A549 (cell line): Measurements from ENCODE around the gene KIF5A. TPM values are rescaled to one million over a fixed set of nuclear protein-coding genes. Genes with fewer than 3 reads are reported as not detected.

ENCODE experiments used
- ATAC-seq, 2 experiments: fragments of 200-7000 bp in 1 of 2; fragments of >200 bp in 1 of 2; cut with Nextera tagmentation in 1 of 2; cut with Tn5 transposase in 1 of 2; 3 replicates each; pipeline versions ENCODE4 v1.8.0 to v1.9.1; 2018 to 2020; ENCODE audit warnings: mild to moderate bottlenecking in 1 of 2, moderate library complexity in 1 of 2
- CTCF ChIA-PET: fragments of 300-600 bp; sonication (Branson Sonifier 250); formaldehyde crosslinking; extraction: SDS; loops from one replicate; lab custom pipeline; 2021; ENCODE audit warnings: antibody characterized with exemption, inconsistent platforms; lab: Yijun Ruan, JAX
- POLR2A ChIA-PET: fragments of 350-600 bp; formaldehyde crosslinking; extraction: SDS; loops from one replicate; lab custom pipeline; 2021; ENCODE audit warnings: antibody characterized with exemption, inconsistent platforms; lab: Yijun Ruan, JAX
- DNase-seq, 2 experiments: peaks; one replicate each; pipeline versions ENCODE4 v3.0.0 to v3.0.0-alpha.2; 2011 to 2016; ENCODE audit warnings: low read depth in 1 of 2, low spot score in 1 of 2
- FAIRE-seq: peaks from 2 replicates; lab custom pipeline; 2011; peaks lifted over from hg19 to GRCh38; lab: Jason Lieb, UNC
- H3K27ac ChIP-seq, 2 experiments: fragments of >200 bp; sonication (Bioruptor Twin); formaldehyde crosslinking; 3 replicates each; pipeline ENCODE4 v1.5.1; 2016 to 2017
- H3K4me1 ChIP-seq: fragments of >200 bp; sonication (Bioruptor Twin); formaldehyde crosslinking; 3 replicates; pipeline ENCODE4 v1.6.1; 2016
- H3K4me2 ChIP-seq: fragments of >200 bp; sonication (Bioruptor Twin); formaldehyde crosslinking; 3 replicates; pipeline ENCODE4 v1.6.1; 2016
- H3K4me3 ChIP-seq: fragments of >200 bp; sonication (Bioruptor Twin); formaldehyde crosslinking; 3 replicates; pipeline ENCODE4 v1.5.1; 2016
- H3K9me3 ChIP-seq: fragments of >200 bp; sonication (Bioruptor Twin); formaldehyde crosslinking; 3 replicates; pipeline ENCODE4 v1.6.1; 2016
- BCL3 ChIP-seq: fragments of >200 bp; sonication (Bioruptor Twin); formaldehyde crosslinking; IDR thresholded peaks from 3 replicates; pipeline ENCODE4 v1.6.1; 2016
- CBX2 ChIP-seq: fragments of 200-600 bp; sonication (generic); IDR thresholded peaks from 2 replicates; pipeline ENCODE4 v1.6.1; 2016; ENCODE audit warnings: low read depth, mild to moderate bottlenecking, borderline replicate concordance
- CBX8 ChIP-seq: fragments of 200-600 bp; sonication (generic); IDR thresholded peaks from 2 replicates; pipeline ENCODE4 v1.6.1; 2016
- FOXS1 ChIP-seq: fragments of 250-450 bp; sonication (Bioruptor Pico); IDR thresholded peaks from 2 replicates; pipeline ENCODE4 v1.5.0; 2020; ENCODE audit warnings: mild to moderate bottlenecking, moderate library complexity
- HDAC2 ChIP-seq: fragments of 200-600 bp; sonication (generic); IDR thresholded peaks from 2 replicates; pipeline ENCODE4 v1.6.1; 2016
- HEYL ChIP-seq: fragments of 250-450 bp; sonication (Bioruptor Pico); IDR thresholded peaks from 2 replicates; pipeline ENCODE4 v1.8.0; 2021; ENCODE audit warnings: mild to moderate bottlenecking, moderate library complexity
- HMGXB4 ChIP-seq: fragments of 250-450 bp; sonication (Bioruptor Pico); IDR thresholded peaks from 2 replicates; pipeline ENCODE4 v1.5.0; 2021; ENCODE audit warnings: mild to moderate bottlenecking, moderate library complexity, borderline replicate concordance
- HOXA7 ChIP-seq: fragments of 250-450 bp; sonication (Bioruptor Pico); IDR thresholded peaks from 2 replicates; pipeline ENCODE4 v1.5.0; 2020; ENCODE audit warnings: mild to moderate bottlenecking, moderate library complexity
- HOXB5 ChIP-seq: fragments of 250-450 bp; sonication (Bioruptor Pico); IDR thresholded peaks from 2 replicates; pipeline ENCODE4 v1.5.0; 2020; ENCODE audit warnings: mild to moderate bottlenecking, moderate library complexity
- MAFK ChIP-seq: fragments of 450-650 bp; IDR thresholded peaks from 2 replicates; pipeline ENCODE4 v1.6.1; 2014; ENCODE audit not compliant: partially characterized antibody
- NFE2L2 ChIP-seq: fragments of 150-350 bp; conservative IDR thresholded peaks from 2 replicates; pipeline ENCODE4 v1.6.1; 2014; ENCODE audit warnings: low read length
- POLR2A ChIP-seq: IDR thresholded peaks from 2 replicates; pipeline ENCODE4 v1.6.1; 2012; ENCODE audit warnings: mild to moderate bottlenecking, low read length
- RAD21 ChIP-seq, 2 experiments: fragments of >200 bp in 1 of 2; sonication (Bioruptor Twin) in 1 of 2; formaldehyde crosslinking in 1 of 2; IDR thresholded peaks in 1 of 2; conservative IDR thresholded peaks in 1 of 2; 2 replicates in 1 of 2; 3 replicates in 1 of 2; pipeline ENCODE4 v1.6.1; 2012 to 2018; ENCODE audit warnings: inconsistent platforms in 1 of 2
- RARB ChIP-seq: fragments of 250-450 bp; sonication (Bioruptor Pico); IDR thresholded peaks from 2 replicates; pipeline ENCODE4 v1.8.0; 2021; ENCODE audit warnings: mild to moderate bottlenecking, moderate library complexity
- RCOR1 ChIP-seq: fragments of 150-350 bp; IDR thresholded peaks from 2 replicates; pipeline ENCODE4 v1.6.1; 2014; ENCODE audit warnings: antibody characterized with exemption, low read length, low read depth
- REST ChIP-seq: fragments of 200-600 bp; sonication (generic); IDR thresholded peaks from 2 replicates; pipeline ENCODE4 v1.6.1; 2016; ENCODE audit warnings: antibody characterized with exemption, mild to moderate bottlenecking, moderate library complexity
- SMC3 ChIP-seq: fragments of >200 bp; sonication (Bioruptor Twin); formaldehyde crosslinking; IDR thresholded peaks from 3 replicates; pipeline ENCODE4 v1.6.1; 2018; ENCODE audit warnings: inconsistent platforms
- TFCP2L1 ChIP-seq: fragments of 250-450 bp; sonication (Bioruptor Pico); IDR thresholded peaks from 2 replicates; pipeline ENCODE4 v1.5.0; 2021; ENCODE audit warnings: mild to moderate bottlenecking
- USF2 ChIP-seq: fragments of 450-650 bp; IDR thresholded peaks from 2 replicates; pipeline ENCODE4 v1.6.1; 2014; ENCODE audit warnings: antibody characterized with exemption
- ZC3H11A ChIP-seq: fragments of 450-650 bp; IDR thresholded peaks from 2 replicates; pipeline ENCODE4 v1.6.1; 2014; ENCODE audit warnings: antibody characterized with exemption, mild to moderate bottlenecking
- WGBS: methylation state at CpG from one replicate; pipeline ENCODE4 v1.1.6; 2017; ENCODE audit errors: missing lambda C conversion rate; 5-methylcytosine and 5-hydroxymethylcytosine counted together
- polyA plus RNA-seq, 4 experiments: library from polyadenylated mRNA; depleted of rRNA in 3 of 4; stranded (reverse); fragments of >200 nt; fragmentation: RNase III in 1 of 4; extraction: RNeasy Plus Mini Kit Qiagen cat#74134 plus additional on column Dnase treatment in 1 of 4; gene quantifications; 2 replicates in 3 of 4; 3 replicates in 1 of 4; pipeline ENCODE4 v1.2.3, GENCODE V29; 2011 to 2017

Gene KIF5A
- polyA plus RNA-seq, 2 of the 4 experiments (the other 2 are of a cell fraction), result 0.61 to 0.89 TPM

GRCh38 chr12:57518920-57519795 is 30.7 kb upstream of the KIF5A start:
- 31% methylated on average over 7 of the region's 7 CpGs for WGBS
- CTCF ChIA-PET, result interaction anchor here (1.0 to 2.1 kb wide), 2 partner anchors 27 to 60 kb away, joined by 4 to 5 read pairs; partner anchors contain the start of gene DCTN2
- H3K4me1 ChIP-seq, result peaks cover 50% of the 10 kb centered on the region
- peak overlapping the region; percentile 95 to 98 for H3K27ac ChIP-seq
- DNase-seq (peak; percentile 26 to 51), FAIRE-seq (no peak), ATAC-seq (peak in 1 of 2 experiments; percentile 11; a peak in 4 of 6 replicates)
- no peaks in the 10 kb centered on the region for H3K9me3 ChIP-seq
- TF ChIP-seq HMGXB4 (CRISPR knock-in tag) (0 out of 2 replicates have a peak, but pooled peaks have one; percentile 1), HDAC2 (no peak)
- POLR2A ChIA-PET, result interaction anchor here (0.8 to 1.7 kb wide), 2 partner anchors 8 to 60 kb away, joined by 5 read pairs; partner anchors contain the start of gene GLI1
- H3K4me2 ChIP-seq, result peak overlapping the region; percentile 91
- peak overlapping the region; percentile 85 for H3K4me3 ChIP-seq

- 9% methylated on average over 8 of the region's 8 CpGs for WGBS
- POLR2A ChIA-PET, result interaction anchor here (0.8 to 1.7 kb wide), 3 partner anchors 7 to 61 kb away, joined by 3 to 5 read pairs (median 5); partner anchors contain the start of gene GLI1
- Histone ChIP-seq H3K27ac (peak overlapping the region; percentile 95 to 98), H3K4me3 (peak overlapping the region; percentile 85), H3K4me2 (peak overlapping the region; percentile 91), H3K4me1 (peaks cover 56% of the 10 kb centered on the region), H3K9me3 (no peaks in the 10 kb centered on the region)
- peak in 1 of 2 experiments; percentile 48 for DNase-seq
- FAIRE-seq, result no peak
- ATAC-seq, result peak in 1 of 2 experiments; percentile 8; a peak in 1 of 6 replicates
- CTCF ChIA-PET, result interaction anchor here (1.0 to 2.1 kb wide), 2 partner anchors 26 to 61 kb away, joined by 4 to 5 read pairs; partner anchors contain the start of gene DCTN2
- TF ChIP-seq TFCP2L1 (peak; percentile 82), CBX8 (no peak), REST (no peak), MAFK (no peak), RARB (no peak), FOXS1 (CRISPR knock-in tag) (no peak), CBX2 (no peak), HMGXB4 (CRISPR knock-in tag) (no peak), RAD21 (conservative IDR thresholded peaks at IDR 0.05 in 1 of 2, IDR thresholded peaks at IDR 0.05 in 1 of 2) (no peak), NFE2L2 (no peak), SMC3 (no peak), BCL3 (no peak), HOXA7 (peak; percentile 78; the same call in 1 of the 2 replicates), HOXB5 (CRISPR knock-in tag) (0 out of 2 replicates have a peak, but pooled peaks have one; percentile 18), HDAC2 (no peak), POLR2A (no peak), RCOR1 (no peak), ZC3H11A (no peak), USF2 (no peak), HEYL (CRISPR knock-in tag) (no peak)
These were observed 30.1 kb upstream of the KIF5A start for GRCh38 chr12:57519796-57520052.
